ENCODE data around the gene CREB3. TPM values are rescaled to one million over a fixed set of nuclear protein-coding genes. Genes with fewer than 3 reads are reported as not detected.
A peak's percentile ranks its signal among the peaks of the same experiment; 100 is the strongest.

Gene CREB3
- total RNA-seq, 2 experiments from 2014 or later: 13.7 to 15.4 TPM

GRCh38 chr9:35708146-35708545 is 24.3 kb upstream of the CREB3 start:
- intact Hi-C loops (cut with DNase I, micrococcal nuclease): no loop called here
- CTCF ChIA-PET: no interaction called here

DNA sequence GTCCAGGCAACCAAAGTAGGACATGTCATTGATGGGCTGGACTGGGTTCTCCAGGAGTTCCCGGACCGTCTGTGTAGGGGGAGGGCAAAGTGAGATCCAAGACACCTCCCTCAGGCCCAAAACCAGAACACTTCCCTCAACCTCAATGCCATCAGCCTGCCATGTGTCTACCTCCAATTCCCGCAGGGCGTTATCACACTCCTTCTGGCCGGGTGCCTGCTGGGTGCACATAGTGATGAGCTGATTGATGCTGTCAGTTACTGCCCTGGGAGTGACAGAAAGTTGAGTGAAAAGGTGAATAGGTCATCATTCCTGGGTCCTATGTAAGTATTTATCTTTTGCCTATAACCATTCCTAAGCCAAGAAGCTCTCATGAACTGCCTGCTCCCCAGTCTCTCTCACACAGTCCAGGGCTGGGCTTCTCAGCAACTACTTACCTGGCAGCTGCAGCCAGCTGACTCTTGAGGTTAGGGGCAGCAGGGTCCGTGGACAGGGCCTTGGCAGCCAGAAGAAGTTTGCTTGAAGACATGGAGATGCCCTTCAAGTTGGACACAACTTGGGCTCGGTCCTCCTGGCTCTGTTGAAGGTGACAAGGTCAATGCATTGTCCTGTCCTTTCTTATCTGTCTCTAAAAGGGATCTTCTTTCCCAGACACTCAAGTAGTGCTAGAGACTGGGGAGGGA is 21.5 kb upstream of the CREB3 start:
- Histone ChIP-seq H3K4me3 (ENCODE audit: low read length) (no peak overlapping the region), H3K9me3 (ENCODE audit: control insufficient read depth in 1 of 2, insufficient read depth in 1 of 2, low read length in 2 of 2) (no peaks in the 10 kb centered on the region), H3K36me3 (ENCODE audit: insufficient read depth, low read length) (peaks cover 92% of the 10 kb centered on the region), H3K27me3 (ENCODE audit: control insufficient read depth in 1 of 2, insufficient read depth in 2 of 2, low read length in 2 of 2) (no peaks in the 10 kb centered on the region), H3K4me1 (ENCODE audit: insufficient read depth, low read length) (no peaks in the 10 kb centered on the region), H3K27ac (ENCODE audit: low read depth in 1 of 2, low read length in 2 of 2) (no peak overlapping the region)
- Mint-ChIP-seq H3K4me3 (no peak overlapping the region), H3K27me3 (no peaks in the 10 kb centered on the region), H3K27ac (no peak overlapping the region), H3K4me1 (ENCODE audit: low read depth) (no peaks in the 10 kb centered on the region), H3K9me3 (no peaks in the 10 kb centered on the region), H3K36me3 (ENCODE audit: low read depth) (peaks cover 57% of the 10 kb centered on the region)
- DNase-seq (no peak), ATAC-seq (ENCODE audit: poor library complexity) (no peak)
- intact Hi-C loops (cut with DNase I, micrococcal nuclease): no loop called here
- POLR2A ChIA-PET: no interaction called here
- CTCF ChIA-PET: interaction anchor here (0.6 to 1.6 kb wide), 3 partner anchors 14 to 64 kb away, joined by 3 read pairs; partner anchors contain the start of gene CREB3
- no peak for TF ChIP-seq CTCF (IDR thresholded peaks at IDR 0.05)

More at GRCh38 chr9:35708146-35708545, 24.3 kb upstream of the CREB3 start:
- POLR2A ChIA-PET: no interaction called here
- H3K27me3 ChIP-seq (ENCODE audit: control insufficient read depth in 1 of 2, insufficient read depth in 2 of 2, low read length in 2 of 2): no peaks in the 10 kb centered on the region
- H3K4me1 ChIP-seq (ENCODE audit: insufficient read depth, low read length): no peaks in the 10 kb centered on the region
- ATAC-seq (ENCODE audit: poor library complexity) (no peak), DNase-seq (no peak)
- Mint-ChIP-seq H3K36me3 (ENCODE audit: low read depth) (peaks cover 29% of the 10 kb centered on the region), H3K27me3 (no peaks in the 10 kb centered on the region), H3K9me3 (no peaks in the 10 kb centered on the region), H3K4me1 (ENCODE audit: low read depth) (no peaks in the 10 kb centered on the region), H3K27ac (no peak overlapping the region), H3K4me3 (no peak overlapping the region)
- no peak overlapping the region for H3K4me3 ChIP-seq (ENCODE audit: low read length)
- peaks cover 93% of the 10 kb centered on the region for H3K36me3 ChIP-seq (ENCODE audit: insufficient read depth, low read length)
- no peaks in the 10 kb centered on the region for H3K9me3 ChIP-seq (ENCODE audit: control insufficient read depth in 1 of 2, insufficient read depth in 1 of 2, low read length in 2 of 2)
- TF ChIP-seq CTCF (IDR thresholded peaks at IDR 0.05): no peak
- peak overlapping the region in 1 of 2 donors; percentile 5 for H3K27ac ChIP-seq (ENCODE audit: low read depth in 1 of 2, low read length in 2 of 2)

DNA sequence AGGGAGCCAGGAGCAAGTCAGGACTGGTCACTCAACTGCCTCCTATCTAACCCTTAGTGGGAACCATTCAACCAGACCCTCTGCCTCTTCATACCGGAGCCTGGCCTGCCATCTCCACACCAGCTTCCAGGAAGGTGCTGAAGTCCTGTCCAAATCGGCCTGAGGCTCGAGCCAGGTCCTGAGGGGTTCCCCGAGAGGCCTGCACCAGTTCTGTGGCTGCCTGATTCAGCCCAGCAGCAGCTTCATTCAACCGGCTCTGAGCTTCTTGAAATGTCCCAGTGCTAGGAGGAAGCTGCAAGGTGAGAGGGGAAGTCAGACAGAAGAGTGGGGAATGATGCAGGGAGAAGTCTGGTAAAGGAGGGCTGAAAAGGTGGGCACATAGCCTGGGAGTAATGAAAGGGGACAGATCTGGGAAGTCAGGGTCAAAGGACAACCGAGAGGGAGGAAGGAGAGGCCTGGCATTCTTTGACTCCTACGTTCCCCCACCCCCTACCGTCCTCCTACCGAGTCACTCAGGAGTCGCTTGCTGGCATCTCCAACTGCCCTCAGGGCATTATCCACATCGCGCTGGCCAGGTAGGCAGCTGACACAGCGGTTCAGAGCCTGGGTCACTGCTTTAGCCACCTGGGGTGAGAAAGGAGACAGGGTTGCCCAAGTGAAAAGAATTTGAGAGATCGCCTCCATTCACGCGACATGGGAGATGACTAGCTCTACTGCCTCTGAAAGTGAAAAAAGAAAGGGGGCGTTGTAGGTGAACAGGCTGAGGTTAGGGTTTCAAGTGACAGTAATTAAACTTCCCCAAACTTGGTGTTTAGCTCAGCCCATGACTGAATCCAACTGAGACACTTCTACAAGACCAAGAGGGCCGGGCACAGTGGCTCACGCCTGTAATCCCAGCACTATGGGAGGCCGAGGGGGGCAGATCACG is 20.7 kb upstream of the CREB3 start:
- ATAC-seq (ENCODE audit: poor library complexity) (no peak), DNase-seq (no peak)
- intact Hi-C loops (cut with DNase I, micrococcal nuclease): no loop called here
- H3K4me1 ChIP-seq (ENCODE audit: insufficient read depth, low read length): no peaks in the 10 kb centered on the region
- H3K9me3 ChIP-seq (ENCODE audit: control insufficient read depth in 1 of 2, insufficient read depth in 1 of 2, low read length in 2 of 2): no peaks in the 10 kb centered on the region
- Mint-ChIP-seq H3K27ac (no peak overlapping the region), H3K4me1 (ENCODE audit: low read depth) (no peaks in the 10 kb centered on the region), H3K9me3 (no peaks in the 10 kb centered on the region), H3K27me3 (no peaks in the 10 kb centered on the region), H3K36me3 (ENCODE audit: low read depth) (peaks cover 65% of the 10 kb centered on the region), H3K4me3 (no peak overlapping the region)
- H3K27me3 ChIP-seq (ENCODE audit: control insufficient read depth in 1 of 2, insufficient read depth in 2 of 2, low read length in 2 of 2): no peaks in the 10 kb centered on the region
- H3K4me3 ChIP-seq (ENCODE audit: low read length): no peak overlapping the region
- ChIA-PET CTCF (interaction anchor here (0.9 to 1.6 kb wide), 2 partner anchors 21 to 65 kb away, joined by 3 read pairs; partner anchors contain the start of gene CREB3), POLR2A (interaction anchor here (1.2 kb wide), 1 partner anchor 20 kb away, joined by 4 read pairs; the partner anchor contains the start of gene TLN1)
- H3K36me3 ChIP-seq (ENCODE audit: insufficient read depth, low read length): peaks cover 92% of the 10 kb centered on the region
- no peak overlapping the region for H3K27ac ChIP-seq (ENCODE audit: low read depth in 1 of 2, low read length in 2 of 2)
- no peak for TF ChIP-seq CTCF (IDR thresholded peaks at IDR 0.05)
